VCaP (cell line): Measurements from ENCODE around the gene ACTN2.
A peak's percentile ranks its signal among the peaks of the same experiment; 100 is the strongest.

Experiments used
- H3K27ac ChIP-seq: fragments of 450-650 bp; 2 replicates; pipeline ENCODE4 v1.5.1; 2017
- TF ChIP-seq, protein P1 (sequence below): fragments of 450-650 bp; conservative IDR thresholded peaks from 2 replicates; pipeline ENCODE4 v1.5.1; 2017; ENCODE audit warnings: mild to moderate bottlenecking, moderate library complexity

Gene ACTN2

DNA sequence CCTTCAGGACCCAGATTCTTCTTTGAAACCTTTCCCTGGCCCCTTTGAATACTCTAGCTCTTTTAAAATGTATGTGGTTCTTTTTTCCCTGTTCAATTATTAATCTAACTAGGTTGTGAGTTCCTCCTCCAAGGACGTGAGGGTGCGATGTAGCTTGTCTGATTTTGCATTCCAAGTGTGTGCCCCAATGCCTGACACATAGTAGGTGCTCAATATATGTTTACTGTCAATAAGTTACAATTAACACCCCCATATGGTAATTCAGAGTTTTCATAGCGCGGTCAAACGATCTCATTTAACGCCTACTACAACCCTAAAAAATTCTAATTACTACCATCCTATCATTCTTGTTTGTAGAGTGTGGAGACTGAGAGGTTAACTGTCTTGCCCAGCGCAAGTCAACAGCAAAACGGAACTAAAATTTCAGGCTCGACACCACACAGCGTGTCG is 108.3 kb downstream of the ACTN2 start:
- TF ChIP-seq, protein P1, sequence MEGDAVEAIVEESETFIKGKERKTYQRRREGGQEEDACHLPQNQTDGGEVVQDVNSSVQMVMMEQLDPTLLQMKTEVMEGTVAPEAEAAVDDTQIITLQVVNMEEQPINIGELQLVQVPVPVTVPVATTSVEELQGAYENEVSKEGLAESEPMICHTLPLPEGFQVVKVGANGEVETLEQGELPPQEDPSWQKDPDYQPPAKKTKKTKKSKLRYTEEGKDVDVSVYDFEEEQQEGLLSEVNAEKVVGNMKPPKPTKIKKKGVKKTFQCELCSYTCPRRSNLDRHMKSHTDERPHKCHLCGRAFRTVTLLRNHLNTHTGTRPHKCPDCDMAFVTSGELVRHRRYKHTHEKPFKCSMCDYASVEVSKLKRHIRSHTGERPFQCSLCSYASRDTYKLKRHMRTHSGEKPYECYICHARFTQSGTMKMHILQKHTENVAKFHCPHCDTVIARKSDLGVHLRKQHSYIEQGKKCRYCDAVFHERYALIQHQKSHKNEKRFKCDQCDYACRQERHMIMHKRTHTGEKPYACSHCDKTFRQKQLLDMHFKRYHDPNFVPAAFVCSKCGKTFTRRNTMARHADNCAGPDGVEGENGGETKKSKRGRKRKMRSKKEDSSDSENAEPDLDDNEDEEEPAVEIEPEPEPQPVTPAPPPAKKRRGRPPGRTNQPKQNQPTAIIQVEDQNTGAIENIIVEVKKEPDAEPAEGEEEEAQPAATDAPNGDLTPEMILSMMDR, result no peak
- H3K27ac ChIP-seq, result peak overlapping the region; percentile 82; the same call in 1 of the 2 replicates

DNA sequence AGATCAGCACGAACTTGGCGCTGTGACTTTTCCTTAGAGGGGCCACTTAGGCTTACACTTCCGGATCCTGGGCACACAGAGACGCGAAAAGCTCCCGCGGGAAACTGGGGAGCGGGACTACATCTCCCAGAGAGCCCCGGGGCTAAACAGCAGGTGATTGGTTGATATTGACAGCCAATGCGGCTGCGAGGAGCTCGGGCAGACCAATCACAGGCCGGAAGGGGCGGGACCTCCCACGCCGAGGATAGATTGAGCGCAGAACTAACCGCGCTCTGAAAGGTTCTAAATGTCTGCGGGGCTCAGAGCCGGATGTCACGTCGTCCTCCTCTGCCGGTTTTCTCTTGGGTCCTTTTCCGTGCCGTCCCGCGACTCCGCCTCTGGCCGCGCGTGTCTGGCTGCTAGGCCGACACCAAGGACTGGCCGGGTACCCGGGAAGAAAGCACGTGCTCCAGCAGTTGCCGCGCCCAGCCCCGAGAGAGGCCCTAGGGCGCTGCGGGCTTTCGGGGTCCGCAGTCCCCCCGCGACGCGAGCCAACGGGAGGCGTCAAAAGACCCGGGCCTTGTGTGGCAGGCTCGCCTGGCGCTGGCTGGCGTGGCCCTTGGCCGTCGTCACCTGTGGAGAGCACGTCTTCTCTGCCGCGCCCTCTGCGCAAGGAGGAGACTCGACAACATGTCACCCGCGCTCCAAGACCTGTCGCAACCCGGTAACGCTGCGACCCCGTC is 108.9 kb downstream of the ACTN2 start, which contains the start of gene MTR:
Gene MTR, plus strand, starts transcription at position 258 of the 722 bp plus-strand sequence. Its CDS starts 412 bp downstream, at position 670.
- TF ChIP-seq, protein P1, result no peak
- H3K27ac ChIP-seq, result peak within 1 kb of the TSS; percentile 82

DNA sequence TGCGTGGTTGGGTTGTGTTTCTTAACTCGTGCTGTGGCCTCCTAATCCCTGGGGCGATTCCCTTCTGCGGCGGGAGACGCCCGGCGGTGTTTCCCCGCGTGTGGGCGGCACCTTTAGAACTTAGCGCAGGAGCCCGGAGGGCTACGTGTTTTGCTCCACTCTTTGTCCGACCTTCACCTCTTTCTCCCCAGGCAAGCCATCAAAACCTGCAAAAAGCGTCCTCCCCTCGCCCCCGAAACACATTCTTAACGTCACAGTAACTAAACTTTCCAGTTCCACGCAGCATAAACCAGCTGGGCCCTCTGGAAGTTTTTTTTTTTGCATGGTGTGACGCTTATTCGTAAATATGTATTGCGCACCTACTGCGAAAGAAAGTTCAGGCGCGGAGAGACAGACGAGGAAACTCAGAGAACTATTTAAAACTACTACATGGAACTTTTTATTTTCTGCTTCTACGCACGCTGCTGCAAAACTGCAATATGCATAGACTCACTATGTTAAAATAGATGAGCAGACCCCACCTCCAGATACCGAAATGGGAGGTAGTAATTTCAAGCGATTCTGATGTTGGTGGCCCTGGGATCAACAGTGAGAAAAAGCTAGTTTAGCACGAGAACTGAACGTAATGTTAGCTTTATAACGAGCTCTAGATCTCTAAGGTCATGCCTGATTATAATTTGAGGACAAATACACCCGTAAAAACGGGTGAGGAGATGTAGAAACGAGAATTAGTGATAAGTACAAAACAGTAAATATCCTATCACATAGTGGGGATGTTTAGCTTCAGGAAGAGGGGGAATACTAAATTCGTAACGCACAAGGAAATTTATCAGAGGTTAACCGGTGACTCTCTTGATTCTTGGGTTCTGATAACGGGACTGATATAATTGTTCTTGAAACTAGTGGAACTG is 109.7 kb downstream of the ACTN2 start:
- TF ChIP-seq, protein P1, result no peak
- H3K27ac ChIP-seq, result peak overlapping the region; percentile 82

DNA sequence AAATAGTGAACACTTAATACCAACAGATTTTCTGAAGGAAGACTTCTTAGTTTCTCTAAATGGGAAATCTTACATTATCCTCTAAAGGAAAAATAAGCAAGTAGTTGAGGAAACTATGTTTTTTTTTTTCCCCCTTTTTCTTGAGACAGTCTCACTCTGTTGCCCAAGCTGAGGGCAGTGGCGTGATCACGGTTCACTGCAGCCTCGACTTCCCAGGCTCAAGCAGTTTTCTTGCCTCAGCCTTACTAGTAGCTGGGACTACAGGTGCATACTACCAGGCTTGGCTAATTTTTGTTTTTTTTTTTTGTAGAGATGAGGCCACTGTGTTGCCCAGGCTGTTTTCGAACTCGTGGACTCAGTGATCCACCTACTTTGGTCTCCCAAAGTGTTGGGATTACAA is 112.7 kb downstream of the ACTN2 start:
- TF ChIP-seq, protein P1, result no peak

DNA sequence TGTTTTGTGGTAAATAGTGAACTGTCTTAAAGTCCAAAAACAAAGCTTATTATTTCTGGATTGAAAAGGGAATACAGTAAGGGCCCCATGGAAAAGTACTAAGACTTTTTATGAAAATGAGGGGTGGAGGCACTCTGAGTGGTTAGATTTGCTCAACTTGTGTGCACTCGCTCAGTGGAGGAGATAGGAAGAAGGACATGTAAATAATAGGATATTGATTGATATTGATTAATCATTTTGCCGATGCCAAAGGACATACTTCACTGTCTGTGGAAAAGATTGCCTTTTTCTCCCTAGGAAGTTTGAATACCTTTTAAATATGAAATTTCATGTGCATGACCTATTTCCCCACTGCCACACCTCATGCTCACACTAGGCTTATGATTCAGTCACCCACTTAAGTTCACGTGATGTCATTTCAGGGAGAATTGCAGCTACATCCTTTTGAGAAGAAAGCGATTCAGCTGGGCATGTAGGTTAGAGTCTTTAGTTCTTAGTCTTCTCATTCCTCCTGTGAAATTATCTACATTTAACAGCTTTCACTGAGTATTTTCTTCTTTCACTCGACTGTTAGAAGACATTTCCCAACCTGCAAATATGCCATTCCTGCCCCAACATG is 113.8 kb downstream of the ACTN2 start:
- TF ChIP-seq, protein P1, result no peak
- no peak overlapping the region for H3K27ac ChIP-seq

More for the DNA sequence above, 112.7 kb downstream of the ACTN2 start:
- no peak overlapping the region for H3K27ac ChIP-seq

DNA sequence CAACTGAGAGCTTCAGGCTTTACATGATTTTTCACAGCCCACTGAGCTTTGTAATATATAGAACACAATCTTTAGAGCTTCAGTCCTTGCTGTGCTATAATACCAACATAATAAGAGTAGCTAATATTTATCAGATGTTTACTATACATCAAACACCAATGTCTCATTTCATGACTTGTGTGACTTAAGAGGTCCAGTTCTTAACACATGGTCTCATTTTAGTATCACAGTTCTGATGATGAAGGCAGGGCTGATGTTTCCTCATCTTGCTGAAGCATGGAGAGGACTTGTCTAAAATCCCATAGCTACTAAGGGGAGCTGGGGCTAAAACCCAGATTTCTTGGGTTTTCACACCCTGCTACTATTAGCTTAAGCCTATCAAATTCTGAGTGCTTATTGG is 114.3 kb downstream of the ACTN2 start:
- no peak overlapping the region for H3K27ac ChIP-seq
- TF ChIP-seq, protein P1, result no peak

DNA sequence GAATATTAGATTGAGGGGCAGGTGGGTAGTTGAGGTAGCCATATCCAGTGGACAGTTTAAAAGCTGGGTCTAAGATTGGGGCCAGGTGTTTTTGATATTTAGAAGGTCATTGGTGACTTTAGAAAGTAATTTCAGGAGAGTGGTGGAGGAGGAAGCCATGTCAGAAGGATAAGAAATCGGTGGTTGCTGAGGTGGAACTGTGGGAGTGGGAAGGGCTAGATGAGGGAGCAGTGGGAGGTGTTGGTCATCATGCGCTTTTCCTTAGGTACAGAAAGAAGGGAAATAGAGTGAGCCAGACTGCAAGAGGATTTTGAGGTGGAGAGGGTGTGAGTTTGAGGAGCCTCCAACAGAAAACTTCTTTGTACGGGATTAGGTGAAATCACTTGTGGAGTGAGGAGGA is 116.0 kb downstream of the ACTN2 start:
- TF ChIP-seq, protein P1, result no peak
- no peak overlapping the region for H3K27ac ChIP-seq
